ENCODE measurements around the gene BAIAP3.
"Not testable (repeated sequence)": the region's sequence is repeated elsewhere in the genome, so short reads cannot be mapped to it uniquely, and the experiment has no call there.

The BAIAP3 gene, protein sequence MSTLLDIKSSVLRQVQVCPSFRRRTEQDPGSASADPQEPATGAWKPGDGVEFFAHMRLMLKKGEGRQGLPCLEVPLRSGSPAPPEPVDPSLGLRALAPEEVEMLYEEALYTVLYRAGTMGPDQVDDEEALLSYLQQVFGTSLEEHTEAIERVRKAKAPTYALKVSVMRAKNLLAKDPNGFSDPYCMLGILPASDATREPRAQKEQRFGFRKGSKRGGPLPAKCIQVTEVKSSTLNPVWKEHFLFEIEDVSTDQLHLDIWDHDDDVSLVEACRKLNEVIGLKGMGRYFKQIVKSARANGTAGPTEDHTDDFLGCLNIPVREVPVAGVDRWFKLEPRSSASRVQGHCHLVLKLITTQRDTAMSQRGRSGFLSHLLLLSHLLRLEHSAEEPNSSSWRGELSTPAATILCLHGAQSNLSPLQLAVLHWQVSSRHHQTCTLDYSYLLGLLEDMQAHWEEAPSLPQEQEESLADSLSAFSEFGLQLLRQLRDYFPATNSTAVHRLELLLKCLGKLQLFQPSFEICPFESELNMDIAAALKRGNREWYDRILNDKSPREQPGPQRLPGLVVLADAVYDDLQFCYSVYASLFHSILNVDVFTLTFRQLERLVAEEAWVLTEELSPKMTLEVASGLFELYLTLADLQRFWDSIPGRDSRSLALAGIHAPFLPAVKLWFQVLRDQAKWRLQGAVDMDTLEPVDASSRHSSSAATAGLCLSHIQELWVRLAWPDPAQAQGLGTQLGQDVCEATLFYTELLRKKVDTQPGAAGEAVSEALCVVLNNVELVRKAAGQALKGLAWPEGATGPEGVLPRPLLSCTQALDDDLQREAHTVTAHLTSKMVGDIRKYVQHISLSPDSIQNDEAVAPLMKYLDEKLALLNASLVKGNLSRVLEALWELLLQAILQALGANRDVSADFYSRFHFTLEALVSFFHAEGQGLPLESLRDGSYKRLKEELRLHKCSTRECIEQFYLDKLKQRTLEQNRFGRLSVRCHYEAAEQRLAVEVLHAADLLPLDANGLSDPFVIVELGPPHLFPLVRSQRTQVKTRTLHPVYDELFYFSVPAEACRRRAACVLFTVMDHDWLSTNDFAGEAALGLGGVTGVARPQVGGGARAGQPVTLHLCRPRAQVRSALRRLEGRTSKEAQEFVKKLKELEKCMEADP

DNA sequence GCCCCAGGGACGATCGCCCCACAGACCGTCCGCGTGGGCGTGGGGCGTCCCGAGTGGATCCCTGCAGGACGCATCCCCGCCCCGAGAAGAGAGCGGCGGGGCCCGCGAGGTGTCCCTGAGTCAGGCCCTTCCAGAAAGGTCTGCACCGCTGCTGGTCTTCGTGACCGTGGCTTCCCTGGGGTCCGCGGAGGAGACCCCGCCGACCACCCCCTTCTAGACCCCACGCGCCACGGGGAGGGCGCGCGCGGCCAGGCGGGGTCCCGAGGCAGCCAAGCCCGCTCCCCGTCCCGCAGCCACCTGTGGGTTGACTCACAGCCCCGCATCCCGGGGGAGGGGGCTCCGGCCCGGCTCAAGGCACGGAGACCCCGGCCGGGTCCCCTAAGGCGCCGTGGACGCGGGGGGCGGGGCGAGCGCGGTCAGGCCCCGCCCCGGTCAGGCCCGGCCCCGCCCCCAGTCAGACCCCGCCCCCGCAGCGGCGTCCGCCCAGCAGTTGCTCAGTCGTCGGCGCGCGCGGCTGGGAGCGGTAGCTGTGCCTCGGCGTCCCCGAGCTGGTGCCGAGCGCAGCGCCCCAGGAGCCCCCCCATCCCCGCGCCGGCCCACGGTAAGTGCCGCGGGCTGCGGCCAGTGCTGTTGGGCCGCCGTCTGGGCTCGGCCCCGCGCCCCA is at the start of gene BAIAP3:
Gene BAIAP3 (plus strand): TSS at position 497 of the 664 bp plus-strand sequence. CDS start 4,905 bp downstream, outside the sequence.
- DNase-seq: peak; percentile 63

DNA sequence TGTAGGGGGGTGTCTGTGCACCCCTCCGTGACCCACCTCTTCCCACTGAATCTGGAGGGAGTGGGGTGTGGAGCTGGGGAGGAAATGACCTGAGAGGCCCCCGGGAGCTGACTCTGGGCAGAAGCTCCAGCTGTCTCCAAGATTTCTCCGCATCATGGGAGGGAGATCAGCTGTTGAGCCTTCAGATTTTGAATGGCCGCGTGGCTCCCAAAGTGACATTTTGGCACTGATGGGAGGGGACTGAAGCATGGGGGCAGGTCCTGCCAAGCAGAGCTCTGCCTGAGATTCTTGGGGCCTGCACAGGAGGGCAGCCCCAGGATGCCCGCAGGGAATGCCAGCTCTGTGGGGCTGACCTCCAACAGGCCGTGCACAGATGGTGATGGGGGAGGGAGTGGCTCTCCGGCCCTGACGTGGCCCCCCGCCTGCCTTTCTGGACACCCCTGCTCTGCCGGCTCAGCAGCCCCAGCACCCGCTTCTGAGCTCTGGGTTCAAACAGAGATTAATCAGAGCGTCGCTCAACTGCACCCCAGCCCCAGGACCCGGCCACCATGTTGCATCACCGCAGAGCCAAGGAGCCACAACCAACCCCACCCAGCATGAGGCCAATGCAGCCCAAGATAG is 49.3 kb upstream of the BAIAP3 start:
- DNase-seq: no peak

DNA sequence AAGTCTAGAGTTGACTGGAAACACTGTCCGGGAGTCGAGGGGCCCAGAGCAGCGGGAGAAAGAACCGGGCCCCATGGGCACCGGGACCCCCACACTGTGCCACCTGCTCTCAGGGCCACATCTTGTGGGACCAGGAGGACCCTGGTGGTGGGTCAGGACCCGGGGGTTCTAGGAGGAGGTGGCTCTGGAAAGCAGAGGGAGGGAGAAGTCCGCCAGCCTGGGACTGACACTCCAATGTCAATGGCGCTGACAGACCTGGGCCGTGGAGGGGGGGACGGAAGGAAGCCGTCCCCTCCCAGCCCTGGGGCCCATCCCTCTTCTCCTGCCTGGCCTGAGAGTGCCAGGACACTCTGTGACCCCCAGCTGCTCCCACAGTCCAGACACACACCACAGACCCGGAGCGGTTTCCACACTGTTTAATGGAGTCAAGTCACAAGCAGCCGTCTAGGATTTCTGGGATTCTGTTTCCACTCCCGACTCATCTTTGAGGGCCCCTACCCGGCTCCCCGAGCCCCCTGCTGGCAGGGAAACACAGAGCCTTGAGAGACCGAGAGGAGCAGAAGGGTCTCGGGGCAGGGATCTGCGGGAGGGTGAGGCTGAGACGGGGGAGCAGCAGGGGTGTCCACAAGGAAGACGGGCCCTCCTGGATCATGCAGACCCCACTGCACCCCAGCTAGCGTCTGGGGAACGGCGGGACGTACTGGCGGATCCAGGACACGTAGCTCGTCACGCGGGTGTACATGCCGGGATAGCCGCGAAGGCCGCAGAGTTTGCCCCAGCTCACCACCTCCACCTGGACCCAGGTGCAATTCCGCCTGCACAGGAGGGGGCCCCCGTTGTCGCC is 47.6 kb upstream of the BAIAP3 start:
- no peak for DNase-seq

DNA sequence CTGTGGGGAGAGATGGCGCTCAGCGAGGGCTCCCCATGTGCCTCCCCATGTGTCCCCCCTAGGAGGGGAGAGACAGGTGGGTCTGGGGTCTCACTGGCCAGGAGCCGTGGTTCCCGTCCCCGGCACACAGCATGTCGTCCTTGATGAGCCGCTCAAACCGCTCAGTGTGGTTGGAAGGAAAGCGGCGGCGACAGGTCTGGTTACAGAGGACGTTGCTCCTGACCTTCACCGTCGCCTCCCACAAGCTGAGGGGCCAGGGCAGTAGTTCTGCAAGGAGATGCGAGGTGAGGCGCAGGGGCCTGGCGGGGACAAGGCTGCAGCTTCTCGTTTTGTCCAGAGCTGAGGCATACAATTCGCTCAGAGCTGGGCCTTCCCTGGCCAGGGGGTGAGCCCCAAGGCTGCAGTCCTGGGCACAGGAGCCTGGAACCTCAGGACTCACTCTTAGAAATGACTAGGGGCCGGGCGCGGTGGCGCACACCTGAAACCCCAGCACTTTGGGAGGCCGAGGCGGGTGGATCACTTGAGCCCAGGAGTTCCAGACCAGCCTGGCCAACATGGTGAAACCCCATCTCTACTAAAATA is 46.8 kb upstream of the BAIAP3 start:
- no peak for DNase-seq

DNA sequence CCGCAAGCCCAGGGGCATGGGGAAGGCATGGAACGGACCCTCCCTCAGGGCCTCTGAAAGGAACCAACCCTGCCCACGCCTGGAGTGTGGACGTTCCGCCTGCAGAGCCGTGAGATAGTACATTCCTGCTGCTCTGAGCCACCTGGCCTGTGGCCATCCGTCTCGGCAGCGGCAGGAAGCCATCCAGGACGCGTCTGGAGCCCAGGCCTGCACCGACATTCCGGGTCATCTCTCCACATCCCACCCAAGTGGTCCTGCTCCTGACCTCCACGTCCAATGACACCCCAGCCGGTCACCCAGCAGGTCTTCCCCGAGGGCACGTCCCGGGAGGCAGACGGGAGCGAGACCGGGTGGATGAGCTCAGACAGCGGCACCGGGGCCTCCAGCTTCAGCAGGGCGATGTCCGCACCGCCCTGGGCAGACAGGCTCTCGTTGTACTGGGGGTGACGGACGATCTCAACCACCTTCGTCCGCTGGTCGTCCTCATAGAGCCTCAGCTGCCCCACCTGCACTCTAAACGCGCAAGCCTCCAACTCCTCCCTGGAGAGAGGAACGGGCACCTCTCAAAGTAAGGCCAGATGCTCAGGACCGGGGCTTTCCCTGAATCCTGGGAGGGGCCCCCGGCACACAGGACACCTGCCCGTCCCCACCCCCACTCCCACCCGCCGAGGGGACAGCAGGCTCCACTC is 45.3 kb upstream of the BAIAP3 start:
- DNase-seq: peak; percentile 44

DNA sequence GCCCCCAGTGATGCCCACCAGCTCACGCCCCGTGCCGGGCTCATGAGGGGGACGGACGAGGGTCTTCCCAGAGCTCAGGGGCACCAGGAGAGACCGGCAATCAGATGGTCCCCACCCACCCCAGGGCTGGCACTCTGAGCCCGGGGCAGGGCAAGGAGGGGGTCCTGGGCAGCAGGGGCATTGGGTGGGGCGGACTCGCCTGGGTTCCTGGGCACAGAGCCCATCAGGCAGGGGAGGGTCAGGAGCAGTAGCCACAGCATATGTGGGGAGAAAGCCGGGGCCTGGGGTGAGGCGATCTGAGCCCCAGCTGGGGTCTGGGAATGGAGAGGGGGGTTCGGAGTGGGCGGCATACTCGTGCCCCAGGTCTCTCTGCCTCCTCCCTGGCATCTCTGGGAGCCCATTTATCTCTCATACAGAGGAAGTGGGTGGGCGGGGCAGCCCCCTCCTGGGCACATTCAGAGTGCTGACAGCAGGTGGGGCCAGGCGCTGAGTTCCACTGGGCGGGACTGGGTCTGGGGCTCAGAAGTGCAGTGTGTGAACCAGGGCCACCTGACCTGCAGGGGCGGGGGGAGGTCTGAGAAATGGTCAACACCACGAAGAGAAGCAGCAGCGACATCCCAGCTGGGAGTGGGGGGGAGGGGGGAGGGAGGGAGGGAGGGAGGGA is 44.5 kb upstream of the BAIAP3 start:
- DNase-seq: peak; percentile 91

DNA sequence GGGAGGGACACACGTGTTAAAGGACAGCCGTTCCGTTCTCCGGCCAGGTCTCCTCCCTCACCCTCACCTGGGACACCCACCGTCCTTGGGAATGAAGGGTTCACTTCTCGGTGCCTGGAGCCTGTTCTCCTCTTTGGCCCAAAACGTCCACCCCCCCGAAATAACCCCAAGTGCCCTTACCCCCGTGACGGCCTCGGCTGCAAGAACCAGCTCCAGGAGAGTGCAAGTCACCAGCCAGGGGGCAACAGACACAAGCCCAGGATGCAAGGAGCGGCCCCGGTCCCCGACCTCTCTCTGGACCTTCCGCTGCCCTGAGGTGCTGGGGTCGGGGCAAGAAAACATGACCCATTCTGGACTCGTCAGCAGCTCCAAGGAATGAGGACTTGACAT is 44.0 kb upstream of the BAIAP3 start:
- no peak for DNase-seq

DNA sequence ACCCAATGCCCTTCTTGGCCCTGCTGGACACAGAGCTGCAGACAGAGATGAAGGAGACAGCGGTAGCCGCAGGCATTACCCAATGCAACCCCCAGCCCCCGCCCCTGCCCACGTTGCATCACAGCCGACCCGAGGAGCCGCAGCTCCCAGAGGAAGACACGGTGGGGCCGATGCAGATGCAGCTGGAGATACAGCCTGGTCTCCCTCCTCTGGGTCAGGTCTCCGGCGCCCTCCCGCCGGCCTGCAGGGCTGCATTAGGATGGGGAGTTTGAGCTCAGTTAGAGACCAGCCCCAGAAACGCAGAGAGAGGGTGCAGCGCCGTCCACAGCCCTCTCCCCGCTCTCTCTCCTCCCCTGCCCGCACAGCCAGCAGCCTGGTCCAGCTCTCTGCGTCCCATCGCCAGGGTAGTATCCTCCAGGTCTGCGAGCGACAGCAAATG is 43.4 kb upstream of the BAIAP3 start:
- DNase-seq: no peak

DNA sequence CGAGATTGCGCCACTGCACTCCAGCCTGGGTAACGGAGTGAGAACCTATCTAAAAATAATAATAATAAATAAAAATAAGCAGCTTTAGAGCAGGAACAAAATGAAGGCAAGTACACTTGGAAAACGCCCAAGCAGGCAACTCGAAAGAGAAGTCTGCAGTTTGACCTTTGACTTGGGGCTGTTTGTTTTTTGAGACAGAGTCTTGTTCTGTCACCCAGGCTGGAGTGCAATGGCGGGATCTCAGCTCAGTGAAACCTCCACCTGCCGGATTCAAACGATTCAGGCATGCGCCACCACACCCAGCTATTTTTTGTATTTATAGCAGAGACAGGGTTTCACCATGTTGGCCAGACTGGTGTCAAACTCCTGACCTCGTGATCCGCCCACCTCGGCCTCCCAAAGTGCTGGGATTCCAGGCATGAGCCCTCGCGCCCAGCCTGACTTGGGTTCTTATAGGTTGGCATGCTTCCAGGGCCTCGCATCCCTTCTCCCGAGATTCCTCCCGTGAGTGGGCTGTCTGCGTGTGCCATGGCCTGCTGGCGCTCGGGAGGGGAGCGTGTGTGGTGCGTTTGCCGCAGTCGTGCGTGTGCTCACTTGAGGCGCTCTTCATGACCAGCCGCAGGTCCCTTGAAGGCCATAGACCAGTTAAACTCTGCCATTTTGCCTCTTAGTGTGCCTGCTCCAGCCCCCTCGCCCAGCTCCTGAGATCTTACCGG is 42.4 kb upstream of the BAIAP3 start:
- DNase-seq: peak; percentile 86

DNA sequence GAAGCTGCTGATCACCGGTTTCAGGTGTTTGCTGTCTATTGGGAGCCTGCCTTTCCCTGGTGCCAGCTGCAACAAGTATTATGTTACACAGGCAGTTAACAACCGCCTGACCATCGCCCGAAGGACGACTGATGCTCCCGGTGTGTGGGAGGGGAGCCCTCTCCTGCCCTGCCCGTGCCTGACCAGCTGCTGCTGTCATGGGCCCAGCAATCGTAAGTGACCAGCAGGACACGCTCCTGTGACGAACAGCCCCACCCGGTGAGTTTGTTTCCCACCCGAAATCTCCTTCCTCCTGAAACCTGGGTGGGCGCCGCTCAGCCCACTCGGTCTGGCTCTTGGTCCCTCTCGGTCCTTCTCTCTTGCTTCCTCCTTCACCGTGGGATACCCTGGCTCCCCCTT is 41.9 kb upstream of the BAIAP3 start:
- peak; percentile 93 for DNase-seq

DNA sequence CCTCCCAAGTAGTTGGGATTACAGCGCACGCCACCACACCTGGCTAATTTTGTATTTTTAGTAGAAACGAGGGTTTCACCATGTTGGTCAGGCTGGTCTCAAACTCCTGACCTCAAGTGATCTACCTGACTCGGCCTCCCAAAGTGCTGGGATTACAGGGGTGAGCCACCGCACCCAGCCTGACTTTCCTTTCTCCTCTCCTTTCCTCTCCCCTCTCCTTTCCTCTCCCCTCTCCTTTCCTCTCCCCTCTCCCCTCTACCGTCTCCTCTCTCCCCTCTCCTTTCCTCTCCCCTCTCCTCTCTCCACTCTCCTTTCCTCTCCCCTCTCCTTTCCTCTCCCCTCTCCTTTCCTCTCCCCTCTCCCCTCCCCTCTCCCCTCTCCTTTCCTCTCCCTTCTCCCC is 41.2 kb upstream of the BAIAP3 start:
- DNase-seq: not testable (repeated sequence)

DNA sequence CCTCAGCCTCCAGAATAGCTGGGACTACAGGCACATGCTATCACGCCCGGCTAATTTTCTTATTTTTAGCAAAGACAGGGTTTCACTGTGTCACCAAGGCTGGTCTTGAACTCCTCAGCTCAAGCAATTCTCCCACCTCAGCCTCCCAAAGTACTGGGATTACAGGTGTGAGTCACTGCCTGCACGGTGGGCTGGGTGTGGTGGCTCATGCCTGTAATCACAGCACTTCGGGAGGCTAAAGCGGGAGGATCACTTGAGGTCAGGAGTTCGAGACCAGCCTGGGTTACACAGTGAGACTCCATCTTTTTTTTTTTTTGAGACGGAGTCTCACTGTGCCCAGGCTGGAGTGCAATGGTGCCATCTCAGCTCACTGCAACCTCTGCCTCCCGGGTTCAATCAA is 40.6 kb upstream of the BAIAP3 start:
- DNase-seq: peak; percentile 42

DNA sequence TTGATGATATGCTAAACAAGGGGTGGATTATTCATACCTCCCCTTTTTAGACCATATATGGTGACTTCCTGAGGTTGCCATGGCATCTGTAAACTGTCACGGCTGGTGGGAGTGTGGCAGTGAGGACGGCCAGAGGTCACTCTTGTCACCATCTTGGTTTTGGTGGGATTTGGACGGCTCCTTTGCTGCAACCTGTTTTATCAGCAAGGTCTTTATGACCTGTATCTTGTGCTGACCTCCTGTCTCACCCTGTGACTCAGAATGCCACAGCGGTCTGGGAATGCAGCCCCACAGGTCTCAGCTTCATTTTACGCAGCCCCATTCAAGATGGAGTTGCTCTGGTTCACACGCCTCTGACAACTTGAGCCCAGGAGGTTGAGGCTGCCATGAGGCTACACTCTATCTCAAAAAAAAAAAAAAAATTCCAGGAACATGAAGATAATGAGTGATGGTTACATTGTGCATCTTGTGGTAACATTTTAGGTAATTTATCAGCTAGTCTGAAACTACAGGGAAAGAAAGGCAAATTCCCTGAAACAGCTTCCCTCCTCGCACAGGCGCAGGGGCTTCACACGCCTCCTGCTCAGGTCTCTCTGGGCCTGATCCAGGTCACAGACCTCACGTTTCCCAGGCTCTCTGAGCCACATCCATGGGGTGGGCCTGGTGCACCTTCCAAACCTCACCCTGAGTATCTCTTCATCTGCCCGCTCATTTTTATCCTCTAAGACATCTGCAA is 39.4 kb upstream of the BAIAP3 start:
- DNase-seq: no peak

DNA sequence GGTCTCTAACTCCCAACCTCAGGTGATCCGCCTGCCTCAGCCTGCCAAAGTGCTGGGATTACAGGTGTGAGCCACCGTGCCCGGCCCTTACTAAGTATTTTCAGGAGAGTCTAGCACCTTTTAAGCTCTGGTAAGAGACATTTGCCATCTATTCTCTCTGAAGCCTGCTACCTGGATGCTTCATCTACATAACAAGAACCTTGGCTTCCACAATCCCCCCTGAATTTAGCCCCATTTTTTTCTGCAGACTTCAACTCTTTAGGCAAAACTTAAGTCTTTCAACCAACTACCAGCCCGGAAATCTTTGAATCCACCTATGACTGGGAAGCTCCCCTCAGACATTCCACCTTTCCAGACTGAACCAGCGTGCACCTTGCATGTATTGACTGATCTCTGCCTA is 38.0 kb upstream of the BAIAP3 start:
- no peak for DNase-seq

DNA sequence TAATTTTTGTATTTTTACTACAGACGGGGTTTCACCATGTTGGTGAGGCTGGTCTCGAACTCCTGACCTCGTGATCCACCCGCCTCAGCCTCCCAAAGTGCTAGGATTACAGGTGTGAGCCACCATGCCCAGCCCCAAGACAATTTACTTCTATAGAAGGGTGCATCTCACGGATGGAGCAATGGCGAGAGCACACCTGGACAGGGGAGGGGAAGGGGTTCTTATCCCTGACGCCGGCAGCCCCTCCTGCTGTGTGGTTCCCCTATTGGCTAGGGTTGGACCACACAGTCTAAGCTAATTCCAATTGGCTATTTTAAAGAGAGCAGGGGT is 36.8 kb upstream of the BAIAP3 start:
- DNase-seq: not testable (repeated sequence)

DNA sequence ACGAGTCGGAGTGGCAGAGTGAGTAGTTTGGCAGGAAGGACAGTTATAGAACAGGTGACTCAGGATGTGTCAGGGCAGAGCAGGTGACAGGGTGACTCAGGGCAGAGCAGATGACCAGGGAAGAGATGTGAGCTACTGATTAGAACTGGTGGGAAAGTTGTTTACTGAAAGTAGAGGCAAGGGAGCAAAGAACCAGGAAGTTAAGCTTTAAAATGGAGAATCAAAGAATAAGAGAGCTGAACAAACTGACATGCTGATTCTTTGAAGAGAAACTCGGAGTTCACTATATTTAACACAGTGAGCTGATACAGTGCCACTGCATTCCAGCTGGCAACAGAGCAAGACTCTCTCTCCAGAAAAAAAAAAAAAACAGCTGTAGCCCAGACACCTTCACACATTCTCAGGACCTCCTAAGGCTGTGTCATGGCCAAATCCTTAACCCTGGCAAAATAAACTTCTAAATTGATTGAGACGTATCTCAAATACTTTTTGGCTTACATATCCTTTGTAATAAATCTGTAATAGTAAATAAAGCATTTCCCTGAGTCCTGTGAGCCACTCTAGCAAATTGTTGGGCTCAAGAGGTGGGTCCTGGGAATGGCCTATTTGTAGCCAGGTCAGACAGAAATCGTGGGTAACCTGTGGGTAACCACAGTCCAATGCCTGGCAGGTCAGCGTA is 36.3 kb upstream of the BAIAP3 start:
- peak; percentile 13 for DNase-seq

DNA sequence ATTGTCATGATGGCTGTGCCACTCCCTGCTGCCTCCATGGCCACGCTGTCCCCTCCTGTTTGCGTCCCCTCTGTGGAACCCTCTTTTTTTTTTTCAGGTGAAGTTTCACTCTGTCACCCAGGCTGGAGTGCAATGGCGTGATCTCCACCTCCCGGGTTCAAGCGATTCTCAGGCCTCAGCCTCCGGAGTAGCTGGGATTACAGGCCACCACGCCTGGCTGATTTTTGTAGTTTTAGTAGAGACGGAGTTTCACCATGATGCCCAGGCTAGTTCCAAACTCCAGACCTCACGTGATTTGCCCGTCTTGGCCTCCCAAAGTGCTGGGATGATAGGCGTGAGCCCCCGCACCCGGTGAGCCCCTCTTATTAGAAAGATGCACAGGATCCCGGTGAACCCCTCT is 35.0 kb upstream of the BAIAP3 start:
- DNase-seq: no peak

All from NCI-H69 (cell line).